ENCODE results near the gene NFATC2.

DNA sequence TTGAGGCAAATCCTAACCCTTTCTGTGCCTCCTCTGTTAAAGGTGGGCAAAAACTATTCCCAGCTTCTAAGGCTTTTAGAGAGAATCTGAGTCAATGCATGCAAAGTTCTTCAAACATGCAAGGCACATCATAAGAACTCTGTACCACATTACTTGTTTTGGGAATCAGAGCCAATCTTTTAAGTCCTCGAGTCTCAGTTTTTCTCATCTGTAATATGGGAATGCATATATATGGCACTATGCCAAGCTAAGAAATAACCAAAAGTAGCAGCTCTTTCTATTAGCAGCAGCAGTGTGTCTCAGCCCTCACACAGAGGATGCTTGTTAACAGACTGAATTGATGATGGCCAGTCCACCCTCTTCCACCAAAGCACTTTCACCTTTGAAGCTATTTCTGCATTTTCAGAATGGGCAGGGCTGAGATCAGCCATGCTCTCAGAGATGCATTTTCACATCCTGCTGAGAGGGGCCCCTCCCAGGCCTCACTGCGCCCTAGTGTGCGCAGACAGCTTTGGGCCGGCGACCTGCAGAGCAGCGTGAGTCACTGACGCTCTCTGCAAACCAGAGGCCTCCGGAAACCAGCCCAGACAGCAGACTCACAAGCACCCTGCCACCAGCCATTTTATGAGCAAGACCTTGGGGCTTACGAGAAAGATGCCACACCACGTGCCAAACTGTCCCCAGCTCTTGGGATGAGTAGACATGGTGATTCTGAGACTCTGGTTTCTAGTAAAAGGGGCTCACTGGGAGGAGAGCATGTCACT, 138.0 kb downstream of the NFATC2 start:
- TF ChIP-seq, protein P1, sequence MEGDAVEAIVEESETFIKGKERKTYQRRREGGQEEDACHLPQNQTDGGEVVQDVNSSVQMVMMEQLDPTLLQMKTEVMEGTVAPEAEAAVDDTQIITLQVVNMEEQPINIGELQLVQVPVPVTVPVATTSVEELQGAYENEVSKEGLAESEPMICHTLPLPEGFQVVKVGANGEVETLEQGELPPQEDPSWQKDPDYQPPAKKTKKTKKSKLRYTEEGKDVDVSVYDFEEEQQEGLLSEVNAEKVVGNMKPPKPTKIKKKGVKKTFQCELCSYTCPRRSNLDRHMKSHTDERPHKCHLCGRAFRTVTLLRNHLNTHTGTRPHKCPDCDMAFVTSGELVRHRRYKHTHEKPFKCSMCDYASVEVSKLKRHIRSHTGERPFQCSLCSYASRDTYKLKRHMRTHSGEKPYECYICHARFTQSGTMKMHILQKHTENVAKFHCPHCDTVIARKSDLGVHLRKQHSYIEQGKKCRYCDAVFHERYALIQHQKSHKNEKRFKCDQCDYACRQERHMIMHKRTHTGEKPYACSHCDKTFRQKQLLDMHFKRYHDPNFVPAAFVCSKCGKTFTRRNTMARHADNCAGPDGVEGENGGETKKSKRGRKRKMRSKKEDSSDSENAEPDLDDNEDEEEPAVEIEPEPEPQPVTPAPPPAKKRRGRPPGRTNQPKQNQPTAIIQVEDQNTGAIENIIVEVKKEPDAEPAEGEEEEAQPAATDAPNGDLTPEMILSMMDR (IDR thresholded peaks at IDR 0.05): no peak
- TF ChIP-seq POLR2A (IDR thresholded peaks at IDR 0.05): no peak
